ENCODE results near the gene FRY.

The FRY gene

DNA sequence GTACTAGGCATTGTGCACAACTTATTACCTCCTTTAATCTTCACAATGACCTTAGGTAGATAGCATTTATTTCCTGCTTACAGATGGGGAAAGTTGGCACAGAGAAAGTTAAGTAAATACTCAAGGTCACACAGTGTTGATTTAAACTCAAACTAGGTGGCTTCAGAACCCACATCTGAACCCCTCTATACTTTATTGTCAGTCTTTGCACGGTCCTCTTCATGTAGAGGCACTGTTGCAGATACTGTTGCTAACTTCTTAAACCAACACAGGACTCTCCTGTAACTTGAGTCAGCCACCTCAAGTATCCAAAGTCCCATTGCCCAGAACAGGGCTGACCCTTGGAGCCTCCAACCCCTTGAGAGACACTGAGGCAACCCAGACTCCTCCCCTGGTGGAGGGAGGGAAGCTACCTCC lies 48.8 kb downstream of the FRY start:
- Histone ChIP-seq H3K9me3 (ENCODE audit: control insufficient read depth, insufficient read depth, low read length) (no peaks in the 10 kb centered on the region), H3K27me3 (ENCODE audit: control insufficient read depth, insufficient read depth, low read length) (no peaks in the 10 kb centered on the region), H3K4me1 (ENCODE audit: control insufficient read depth, insufficient read depth, low read length) (peaks cover 19% of the 10 kb centered on the region), H3K4me3 (ENCODE audit: low read depth, low read length) (no peak overlapping the region), H3K9ac (ENCODE audit: low read depth, low read length) (no peak overlapping the region), H3K27ac (ENCODE audit: low read depth, low read length) (no peak overlapping the region), H3K36me3 (ENCODE audit: control insufficient read depth, insufficient read depth, low read length) (no peaks in the 10 kb centered on the region)

DNA sequence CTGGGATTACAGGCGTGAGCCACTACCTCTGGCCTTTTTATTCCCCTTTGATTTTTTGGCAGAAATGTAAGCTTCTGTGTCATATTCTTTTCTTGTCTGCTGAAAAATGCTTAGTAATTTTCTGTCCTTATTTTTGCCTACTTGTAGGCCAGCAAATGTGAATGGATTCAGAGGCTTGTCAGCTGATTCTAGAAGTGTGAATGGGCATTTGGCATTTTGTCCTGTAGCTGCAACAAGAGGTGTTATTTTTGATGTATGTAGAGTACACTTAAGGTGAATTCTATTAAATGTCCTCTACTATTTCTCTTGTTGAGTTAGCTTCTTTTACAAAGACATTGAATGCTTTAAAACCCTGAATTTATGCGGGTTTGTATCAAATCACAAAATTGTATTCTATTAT lies 50.0 kb downstream of the FRY start:
- no peak overlapping the region for H3K9ac ChIP-seq (ENCODE audit: low read depth, low read length)

GRCh38 chr13:32086366-32086765 lies 54.8 kb downstream of the FRY start:
- H3K27me3 ChIP-seq (ENCODE audit: control insufficient read depth, insufficient read depth, low read length): no peaks in the 10 kb centered on the region
- no peaks in the 10 kb centered on the region for H3K36me3 ChIP-seq (ENCODE audit: control insufficient read depth, insufficient read depth, low read length)
- H3K27ac ChIP-seq (ENCODE audit: low read depth, low read length): no peak overlapping the region
- H3K9me3 ChIP-seq (ENCODE audit: control insufficient read depth, insufficient read depth, low read length): no peaks in the 10 kb centered on the region
- peaks cover 10% of the 10 kb centered on the region for H3K4me1 ChIP-seq (ENCODE audit: control insufficient read depth, insufficient read depth, low read length)
- no peak overlapping the region for H3K4me3 ChIP-seq (ENCODE audit: low read depth, low read length)
- H3K9ac ChIP-seq (ENCODE audit: low read depth, low read length): no peak overlapping the region

More for the DNA sequence above, 50.0 kb downstream of the FRY start:
- Histone ChIP-seq H3K27me3 (ENCODE audit: control insufficient read depth, insufficient read depth, low read length) (no peaks in the 10 kb centered on the region), H3K9me3 (ENCODE audit: control insufficient read depth, insufficient read depth, low read length) (no peaks in the 10 kb centered on the region), H3K4me3 (ENCODE audit: low read depth, low read length) (no peak overlapping the region), H3K27ac (ENCODE audit: low read depth, low read length) (no peak overlapping the region), H3K4me1 (ENCODE audit: control insufficient read depth, insufficient read depth, low read length) (peaks cover 16% of the 10 kb centered on the region), H3K36me3 (ENCODE audit: control insufficient read depth, insufficient read depth, low read length) (no peaks in the 10 kb centered on the region)

GRCh38 chr13:32086791-32087441 lies 55.3 kb downstream of the FRY start:
- H3K36me3 ChIP-seq (ENCODE audit: control insufficient read depth, insufficient read depth, low read length): no peaks in the 10 kb centered on the region
- peaks cover 10% of the 10 kb centered on the region for H3K4me1 ChIP-seq (ENCODE audit: control insufficient read depth, insufficient read depth, low read length)
- H3K9ac ChIP-seq (ENCODE audit: low read depth, low read length): no peak overlapping the region
- no peak overlapping the region for H3K27ac ChIP-seq (ENCODE audit: low read depth, low read length)
- H3K9me3 ChIP-seq (ENCODE audit: control insufficient read depth, insufficient read depth, low read length): no peaks in the 10 kb centered on the region
- H3K27me3 ChIP-seq (ENCODE audit: control insufficient read depth, insufficient read depth, low read length): no peaks in the 10 kb centered on the region
- H3K4me3 ChIP-seq (ENCODE audit: low read depth, low read length): no peak overlapping the region

- Histone ChIP-seq H3K27me3 (ENCODE audit: control insufficient read depth, insufficient read depth, low read length) (no peaks in the 10 kb centered on the region), H3K27ac (ENCODE audit: low read depth, low read length) (no peak overlapping the region), H3K9ac (ENCODE audit: low read depth, low read length) (no peak overlapping the region), H3K4me1 (ENCODE audit: control insufficient read depth, insufficient read depth, low read length) (peaks cover 4% of the 10 kb centered on the region; the same call in 1 of the 2 replicates), H3K36me3 (ENCODE audit: control insufficient read depth, insufficient read depth, low read length) (no peaks in the 10 kb centered on the region), H3K4me3 (ENCODE audit: low read depth, low read length) (no peak overlapping the region), H3K9me3 (ENCODE audit: control insufficient read depth, insufficient read depth, low read length) (no peaks in the 10 kb centered on the region)
These were observed 56.6 kb downstream of the FRY start for GRCh38 chr13:32087955-32088747.

- Histone ChIP-seq H3K4me1 (ENCODE audit: control insufficient read depth, insufficient read depth, low read length) (peaks cover 4% of the 10 kb centered on the region; the same call in 1 of the 2 replicates), H3K4me3 (ENCODE audit: low read depth, low read length) (no peak overlapping the region), H3K27ac (ENCODE audit: low read depth, low read length) (no peak overlapping the region), H3K27me3 (ENCODE audit: control insufficient read depth, insufficient read depth, low read length) (no peaks in the 10 kb centered on the region), H3K9me3 (ENCODE audit: control insufficient read depth, insufficient read depth, low read length) (no peaks in the 10 kb centered on the region), H3K9ac (ENCODE audit: low read depth, low read length) (no peak overlapping the region), H3K36me3 (ENCODE audit: control insufficient read depth, insufficient read depth, low read length) (no peaks in the 10 kb centered on the region)
These were observed 60.9 kb downstream of the FRY start for GRCh38 chr13:32092496-32092895.

DNA sequence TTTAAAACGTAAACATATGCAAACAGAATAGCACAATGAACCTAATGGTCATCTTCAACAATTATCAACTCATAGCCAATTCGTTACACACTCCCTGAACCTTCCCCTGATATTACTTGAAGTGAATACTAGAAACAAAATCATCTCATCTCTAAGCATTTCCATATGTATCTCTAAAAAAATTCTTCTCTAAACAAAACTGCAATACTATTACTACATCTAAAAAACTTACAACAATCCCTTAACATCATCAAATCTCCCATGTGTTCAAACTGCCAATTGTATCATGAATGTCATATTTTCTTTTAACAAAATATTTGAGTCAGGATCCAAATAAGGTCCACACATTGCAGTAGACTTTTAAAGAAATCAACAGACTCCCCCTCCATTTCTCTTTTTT lies 61.4 kb downstream of the FRY start:
- Histone ChIP-seq H3K27ac (ENCODE audit: low read depth, low read length) (no peak overlapping the region), H3K27me3 (ENCODE audit: control insufficient read depth, insufficient read depth, low read length) (no peaks in the 10 kb centered on the region), H3K4me1 (ENCODE audit: control insufficient read depth, insufficient read depth, low read length) (peaks cover 4% of the 10 kb centered on the region; the same call in 1 of the 2 replicates), H3K9me3 (ENCODE audit: control insufficient read depth, insufficient read depth, low read length) (no peaks in the 10 kb centered on the region), H3K9ac (ENCODE audit: low read depth, low read length) (no peak overlapping the region), H3K36me3 (ENCODE audit: control insufficient read depth, insufficient read depth, low read length) (no peaks in the 10 kb centered on the region), H3K4me3 (ENCODE audit: low read depth, low read length) (no peak overlapping the region)

- Histone ChIP-seq H3K27me3 (ENCODE audit: control insufficient read depth, insufficient read depth, low read length) (no peaks in the 10 kb centered on the region), H3K9ac (ENCODE audit: low read depth, low read length) (no peak overlapping the region), H3K4me3 (ENCODE audit: low read depth, low read length) (no peak overlapping the region), H3K4me1 (ENCODE audit: control insufficient read depth, insufficient read depth, low read length) (no peaks in the 10 kb centered on the region), H3K9me3 (ENCODE audit: control insufficient read depth, insufficient read depth, low read length) (no peaks in the 10 kb centered on the region), H3K36me3 (ENCODE audit: control insufficient read depth, insufficient read depth, low read length) (no peaks in the 10 kb centered on the region), H3K27ac (ENCODE audit: low read depth, low read length) (no peak overlapping the region)
These were observed 66.7 kb downstream of the FRY start for GRCh38 chr13:32098272-32098671.

DNA sequence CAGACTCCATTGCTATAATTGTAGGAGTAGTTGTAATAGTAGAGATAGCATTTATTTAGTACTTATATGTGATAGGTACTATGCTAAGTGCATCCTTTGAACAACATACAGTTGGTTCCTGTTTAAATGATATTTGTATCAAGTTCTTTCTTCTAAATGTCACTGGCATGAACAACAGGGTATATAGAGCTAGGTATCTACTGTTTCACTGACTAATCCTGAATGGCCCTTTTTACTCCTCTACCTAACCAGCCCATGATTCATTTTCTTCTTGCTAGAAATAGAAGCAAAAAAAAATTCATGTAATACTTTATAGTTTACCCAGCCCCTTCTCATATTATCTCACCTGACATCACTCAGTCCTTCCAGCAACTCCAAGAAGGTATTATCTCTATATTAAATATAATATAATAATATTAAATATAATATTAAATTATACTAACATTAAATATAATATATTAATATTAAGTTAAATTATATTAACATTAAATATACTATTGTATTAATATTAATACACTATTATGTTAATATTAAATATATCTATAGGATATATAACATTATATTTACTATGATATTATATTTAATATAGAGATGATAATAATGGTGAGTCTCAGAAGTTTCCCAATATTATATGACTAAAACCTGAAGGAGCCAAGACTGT lies 74.2 kb downstream of the FRY start:
- Histone ChIP-seq H3K9me3 (ENCODE audit: control insufficient read depth, insufficient read depth, low read length) (no peaks in the 10 kb centered on the region), H3K27ac (ENCODE audit: low read depth, low read length) (no peak overlapping the region), H3K27me3 (ENCODE audit: control insufficient read depth, insufficient read depth, low read length) (no peaks in the 10 kb centered on the region), H3K4me1 (ENCODE audit: control insufficient read depth, insufficient read depth, low read length) (no peaks in the 10 kb centered on the region), H3K9ac (ENCODE audit: low read depth, low read length) (no peak overlapping the region), H3K4me3 (ENCODE audit: low read depth, low read length) (no peak overlapping the region), H3K36me3 (ENCODE audit: control insufficient read depth, insufficient read depth, low read length) (no peaks in the 10 kb centered on the region)

DNA sequence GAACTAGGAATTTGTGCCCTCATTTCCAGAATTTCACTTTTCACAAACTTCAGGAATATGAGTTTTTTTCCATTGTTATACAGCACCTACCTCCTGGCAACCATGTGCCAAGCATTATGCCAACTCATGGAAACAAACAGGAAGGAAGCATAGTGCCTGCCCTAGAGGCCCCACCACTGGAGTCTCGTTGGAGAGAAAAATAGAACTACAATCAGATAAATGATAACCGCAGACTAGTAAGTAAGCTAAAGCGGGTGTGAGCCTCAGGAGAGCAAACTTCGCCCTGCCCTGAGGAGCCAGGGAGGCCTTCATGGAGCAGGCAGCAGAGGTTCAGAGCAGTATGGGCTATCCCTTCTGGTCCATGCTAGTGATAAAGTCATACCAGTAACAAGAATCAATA lies 75.9 kb downstream of the FRY start:
- H3K4me1 ChIP-seq (ENCODE audit: control insufficient read depth, insufficient read depth, low read length): no peaks in the 10 kb centered on the region
- no peaks in the 10 kb centered on the region for H3K36me3 ChIP-seq (ENCODE audit: control insufficient read depth, insufficient read depth, low read length)
- H3K27ac ChIP-seq (ENCODE audit: low read depth, low read length): no peak overlapping the region
- no peaks in the 10 kb centered on the region for H3K9me3 ChIP-seq (ENCODE audit: control insufficient read depth, insufficient read depth, low read length)
- no peak overlapping the region for H3K9ac ChIP-seq (ENCODE audit: low read depth, low read length)
- no peak overlapping the region for H3K4me3 ChIP-seq (ENCODE audit: low read depth, low read length)
- no peaks in the 10 kb centered on the region for H3K27me3 ChIP-seq (ENCODE audit: control insufficient read depth, insufficient read depth, low read length)

DNA sequence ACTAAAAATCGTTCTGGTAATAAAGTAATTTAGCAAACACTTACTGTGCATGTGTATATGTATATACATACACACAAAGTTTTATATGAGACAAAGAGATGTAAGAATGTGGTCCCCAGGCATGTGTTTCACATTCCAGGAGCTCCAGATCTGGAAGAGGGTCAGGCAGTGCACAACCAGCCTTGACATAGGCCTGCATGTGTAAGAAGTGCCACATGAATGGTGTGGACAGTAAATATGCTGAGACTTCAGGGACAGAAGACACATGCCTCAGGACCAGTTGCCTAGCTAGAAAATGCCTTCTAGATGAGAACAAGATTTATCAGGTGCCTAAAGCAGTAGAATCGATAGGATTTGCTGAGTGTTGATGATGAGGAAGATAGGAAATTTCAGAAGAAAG lies 76.4 kb downstream of the FRY start:
- Histone ChIP-seq H3K4me1 (ENCODE audit: control insufficient read depth, insufficient read depth, low read length) (no peaks in the 10 kb centered on the region), H3K27ac (ENCODE audit: low read depth, low read length) (no peak overlapping the region), H3K9me3 (ENCODE audit: control insufficient read depth, insufficient read depth, low read length) (no peaks in the 10 kb centered on the region), H3K36me3 (ENCODE audit: control insufficient read depth, insufficient read depth, low read length) (no peaks in the 10 kb centered on the region), H3K27me3 (ENCODE audit: control insufficient read depth, insufficient read depth, low read length) (no peaks in the 10 kb centered on the region), H3K4me3 (ENCODE audit: low read depth, low read length) (no peak overlapping the region), H3K9ac (ENCODE audit: low read depth, low read length) (no peak overlapping the region)

All from HUES48 (cell line).